Upper lobe of left lung (tissue), 6 donors: ENCODE data around the gene CXorf58. TPM values are rescaled to one million over a fixed set of nuclear protein-coding genes. Genes with fewer than 3 reads are reported as not detected.

ENCODE experiments used
- ATAC-seq, 2 donors: fragments of 200-7000 bp; cut with Tn5 transposase; one replicate each; pipeline ENCODE4 v1.9.1; 2022; ENCODE audit warnings: mild to moderate bottlenecking in 2 of 2, moderate library complexity in 2 of 2; ENCODE audit not compliant: low FRiP score in 2 of 2
- DNase-seq, 2 donors: peaks; one replicate each; pipeline ENCODE4 v3.0.0-alpha.2; 2019 to 2020
- H3K27ac ChIP-seq, 4 donors: fragments of 200-600 bp; sonication (generic); one replicate each; pipeline ENCODE4 v1.5.1; 2016 to 2019
- H3K27me3 ChIP-seq, 4 donors: fragments of 200-600 bp; sonication (generic); one replicate each; pipeline ENCODE4 v1.5.1; 2017 to 2019
- H3K36me3 ChIP-seq, 4 donors: fragments of 200-600 bp; sonication (generic); one replicate each; pipeline ENCODE4 v1.5.1; 2016 to 2019
- H3K4me1 ChIP-seq, 4 donors: fragments of 200-600 bp; sonication (generic); one replicate each; pipeline ENCODE4 v1.5.1; 2018 to 2019
- H3K4me3 ChIP-seq, 4 donors: fragments of 200-600 bp; sonication (generic); one replicate each; pipeline ENCODE4 v1.5.1; 2017 to 2019; ENCODE audit warnings: mild to moderate bottlenecking in 2 of 4, moderate library complexity in 1 of 4
- H3K9me3 ChIP-seq, 4 donors: fragments of 200-600 bp; sonication (generic); one replicate each; pipeline ENCODE4 v1.5.1; 2018 to 2019
- CTCF ChIP-seq, 6 experiments: fragments of 450-650 bp in 4 of 6; fragments of 200-600 bp in 2 of 6; sonication (generic) in 2 of 6; IDR thresholded peaks; one replicate each; pipeline ENCODE4 v1.5.1; 2016 to 2019; ENCODE audit warnings: antibody characterized with exemption in 6 of 6
- EP300 ChIP-seq, 4 donors: sonication (generic); formaldehyde crosslinking; IDR thresholded peaks; one replicate each; pipeline ENCODE4 v1.5.1; 2017; ENCODE audit warnings: antibody characterized with exemption in 4 of 4, control low read depth in 2 of 4
- POLR2A ChIP-seq, 4 donors: fragments of 450-650 bp; IDR thresholded peaks; one replicate each; pipeline ENCODE4 v1.5.1; 2016 to 2017; ENCODE audit warnings: antibody characterized with exemption in 4 of 4, mild to moderate bottlenecking in 2 of 4
- POLR2AphosphoS5 ChIP-seq, 2 donors: sonication (generic); formaldehyde crosslinking; IDR thresholded peaks; one replicate each; pipeline ENCODE4 v1.5.1; 2017; ENCODE audit warnings: antibody characterized with exemption in 2 of 2
- WGBS, 2 donors: methylation state at CpG; one replicate each; pipeline ENCODE4 v1.1.5; 2017 to 2018; 5-methylcytosine and 5-hydroxymethylcytosine counted together
- total RNA-seq, 6 donors: library from RNA; depleted of rRNA in 4 of 6; stranded (reverse); fragments of >200 nt in 4 of 6; gene quantifications; one replicate each; pipeline versions ENCODE4 v1.1.0 to v1.2.1, GENCODE V29; 2016 to 2021
- donor health status: DM: no; HTN: no; CAD: no; lungs with moderate emphysema.
- donor health status: DM: no; HTN: yes; CAD: no; lungs with severe emphysema.

CXorf58 gene
- total RNA-seq, 6 donors from 2014 or later, result 0.11 TPM; not detected in 5

GRCh38 chrX:23930894-23931604 is 23.2 kb downstream of the CXorf58 start:
- H3K36me3 ChIP-seq, result no peaks in the 10 kb centered on the region
- H3K27ac ChIP-seq, result no peak overlapping the region
- H3K4me1 ChIP-seq, result no peaks in the 10 kb centered on the region
- no peaks in the 10 kb centered on the region for H3K9me3 ChIP-seq
- H3K4me3 ChIP-seq, result no peak overlapping the region
- ATAC-seq (no peak), DNase-seq (no peak)
- WGBS, 2 donors, result 15 to 41% methylated on average over 2 of the region's 2 CpGs
- TF ChIP-seq EP300 (IDR thresholded peaks at IDR 0.05) (no peak), POLR2AphosphoS5 (IDR thresholded peaks at IDR 0.05) (no peak), POLR2A (IDR thresholded peaks at IDR 0.05) (no peak), CTCF (IDR thresholded peaks at IDR 0.05) (no peak)
- H3K27me3 ChIP-seq, result no peaks in the 10 kb centered on the region

- Histone ChIP-seq H3K36me3 (no peaks in the 10 kb centered on the region), H3K27me3 (no peaks in the 10 kb centered on the region), H3K4me3 (no peak overlapping the region), H3K4me1 (no peaks in the 10 kb centered on the region), H3K27ac (no peak overlapping the region), H3K9me3 (no peaks in the 10 kb centered on the region)
- TF ChIP-seq POLR2AphosphoS5 (IDR thresholded peaks at IDR 0.05), result no peak
- TF ChIP-seq POLR2A (IDR thresholded peaks at IDR 0.05), result no peak
- TF ChIP-seq EP300 (IDR thresholded peaks at IDR 0.05), result no peak
- no peak for TF ChIP-seq CTCF (IDR thresholded peaks at IDR 0.05)
- DNase-seq (no peak), ATAC-seq (no peak)
- WGBS, 2 donors, result 14 to 55% methylated on average over 1 of the region's 1 CpG
Observed at GRCh38 chrX:23932046-23932445, 24.2 kb downstream of the CXorf58 start.

DNA sequence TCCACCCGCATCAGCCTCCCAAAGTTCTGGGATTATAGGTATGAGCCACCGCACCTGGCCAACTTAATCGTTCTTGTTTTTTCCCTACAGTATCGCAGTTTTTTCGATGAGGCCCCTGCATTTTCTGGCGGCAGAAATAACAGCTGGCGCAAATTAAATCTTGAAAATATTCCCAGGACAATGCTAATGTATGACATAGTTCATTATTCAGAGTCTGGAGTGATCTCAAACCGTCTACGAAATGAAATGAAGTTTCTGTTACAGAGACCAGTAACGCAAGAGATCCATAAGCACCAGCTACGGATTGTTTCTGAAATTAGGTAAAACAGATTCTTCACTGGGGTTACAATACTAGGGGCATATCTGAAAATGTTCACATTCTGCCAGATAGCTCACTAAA is 27.3 kb downstream of the CXorf58 start:
- TF ChIP-seq POLR2AphosphoS5 (IDR thresholded peaks at IDR 0.05) (no peak), POLR2A (IDR thresholded peaks at IDR 0.05) (no peak), CTCF (IDR thresholded peaks at IDR 0.05) (no peak), EP300 (IDR thresholded peaks at IDR 0.05) (no peak)

GRCh38 chrX:23936180-23936579 is 28.4 kb downstream of the CXorf58 start:
- no peaks in the 10 kb centered on the region for H3K9me3 ChIP-seq
- no peak overlapping the region for H3K27ac ChIP-seq
- 41 to 45% methylated on average over 1 of the region's 1 CpG for whole genome bisulfite sequencing, 2 donors
- no peaks in the 10 kb centered on the region for H3K36me3 ChIP-seq
- no peak for ATAC-seq
- H3K4me1 ChIP-seq, result no peaks in the 10 kb centered on the region
- no peak for TF ChIP-seq POLR2AphosphoS5 (IDR thresholded peaks at IDR 0.05)
- no peak for TF ChIP-seq POLR2A (IDR thresholded peaks at IDR 0.05)
- no peak for TF ChIP-seq CTCF (IDR thresholded peaks at IDR 0.05)
- TF ChIP-seq EP300 (IDR thresholded peaks at IDR 0.05), result no peak
- DNase-seq, result no peak
- no peaks in the 10 kb centered on the region for H3K27me3 ChIP-seq
- no peak overlapping the region for H3K4me3 ChIP-seq

More for the DNA sequence above, 27.3 kb downstream of the CXorf58 start:
- no peaks in the 10 kb centered on the region for H3K27me3 ChIP-seq
- no peaks in the 10 kb centered on the region for H3K9me3 ChIP-seq
- no peak for DNase-seq
- no peaks in the 10 kb centered on the region for H3K36me3 ChIP-seq
- H3K27ac ChIP-seq, result no peak overlapping the region
- 87 to 92% methylated on average over 11 of the region's 11 CpGs for WGBS, 2 donors
- no peaks in the 10 kb centered on the region for H3K4me1 ChIP-seq
- H3K4me3 ChIP-seq, result no peak overlapping the region
- no peak for ATAC-seq

GRCh38 chrX:23937100-23937499 is 29.3 kb downstream of the CXorf58 start:
- WGBS, 2 donors, result 78 to 86% methylated on average over 4 of the region's 4 CpGs
- H3K4me1 ChIP-seq, result no peaks in the 10 kb centered on the region
- H3K36me3 ChIP-seq, result no peaks in the 10 kb centered on the region
- TF ChIP-seq POLR2A (IDR thresholded peaks at IDR 0.05) (no peak), EP300 (IDR thresholded peaks at IDR 0.05) (no peak), POLR2AphosphoS5 (IDR thresholded peaks at IDR 0.05) (no peak), CTCF (IDR thresholded peaks at IDR 0.05) (no peak)
- no peaks in the 10 kb centered on the region for H3K9me3 ChIP-seq
- DNase-seq, result no peak
- no peaks in the 10 kb centered on the region for H3K27me3 ChIP-seq
- H3K27ac ChIP-seq, result no peak overlapping the region
- ATAC-seq, result no peak
- no peak overlapping the region for H3K4me3 ChIP-seq
